ENCODE results near the gene UBAP2L.

Gene UBAP2L

GRCh38 chr1:154181944-154182343 lies 38.8 kb upstream of the UBAP2L start:
- H3K36me3 ChIP-seq (ENCODE audit: insufficient read depth) = peaks cover 4% of the 10 kb centered on the region; the same call in 1 of the 2 replicates
- TF ChIP-seq, protein P1, sequence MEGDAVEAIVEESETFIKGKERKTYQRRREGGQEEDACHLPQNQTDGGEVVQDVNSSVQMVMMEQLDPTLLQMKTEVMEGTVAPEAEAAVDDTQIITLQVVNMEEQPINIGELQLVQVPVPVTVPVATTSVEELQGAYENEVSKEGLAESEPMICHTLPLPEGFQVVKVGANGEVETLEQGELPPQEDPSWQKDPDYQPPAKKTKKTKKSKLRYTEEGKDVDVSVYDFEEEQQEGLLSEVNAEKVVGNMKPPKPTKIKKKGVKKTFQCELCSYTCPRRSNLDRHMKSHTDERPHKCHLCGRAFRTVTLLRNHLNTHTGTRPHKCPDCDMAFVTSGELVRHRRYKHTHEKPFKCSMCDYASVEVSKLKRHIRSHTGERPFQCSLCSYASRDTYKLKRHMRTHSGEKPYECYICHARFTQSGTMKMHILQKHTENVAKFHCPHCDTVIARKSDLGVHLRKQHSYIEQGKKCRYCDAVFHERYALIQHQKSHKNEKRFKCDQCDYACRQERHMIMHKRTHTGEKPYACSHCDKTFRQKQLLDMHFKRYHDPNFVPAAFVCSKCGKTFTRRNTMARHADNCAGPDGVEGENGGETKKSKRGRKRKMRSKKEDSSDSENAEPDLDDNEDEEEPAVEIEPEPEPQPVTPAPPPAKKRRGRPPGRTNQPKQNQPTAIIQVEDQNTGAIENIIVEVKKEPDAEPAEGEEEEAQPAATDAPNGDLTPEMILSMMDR (conservative IDR thresholded peaks at IDR 0.05; ENCODE audit: low read depth, low read length) = no peak
- H3K27ac ChIP-seq = peak overlapping the region; percentile 50
- H3K4me3 ChIP-seq (IDR thresholded peaks at IDR 0.05; ENCODE audit: insufficient read depth, low read depth, low read length) = peak overlapping the region; percentile 99
- no peaks in the 10 kb centered on the region for H3K27me3 ChIP-seq (ENCODE audit: insufficient read depth, low read depth)
- peaks cover 62% of the 10 kb centered on the region for H3K79me2 ChIP-seq (ENCODE audit: insufficient read depth, low read depth)
- H3K4me2 ChIP-seq = peak overlapping the region; percentile 88
- H2AFZ ChIP-seq (ENCODE audit: low read depth) = peak overlapping the region; percentile 78; the same call in 1 of the 2 replicates
- peaks cover 75% of the 10 kb centered on the region for H3K4me1 ChIP-seq (ENCODE audit: low read depth, poor library complexity, severe bottlenecking)
- H3K9ac ChIP-seq = peak overlapping the region; percentile 53; the same call in 1 of the 2 replicates
- peaks cover 54% of the 10 kb centered on the region for H4K20me1 ChIP-seq (ENCODE audit: insufficient read depth)

DNA sequence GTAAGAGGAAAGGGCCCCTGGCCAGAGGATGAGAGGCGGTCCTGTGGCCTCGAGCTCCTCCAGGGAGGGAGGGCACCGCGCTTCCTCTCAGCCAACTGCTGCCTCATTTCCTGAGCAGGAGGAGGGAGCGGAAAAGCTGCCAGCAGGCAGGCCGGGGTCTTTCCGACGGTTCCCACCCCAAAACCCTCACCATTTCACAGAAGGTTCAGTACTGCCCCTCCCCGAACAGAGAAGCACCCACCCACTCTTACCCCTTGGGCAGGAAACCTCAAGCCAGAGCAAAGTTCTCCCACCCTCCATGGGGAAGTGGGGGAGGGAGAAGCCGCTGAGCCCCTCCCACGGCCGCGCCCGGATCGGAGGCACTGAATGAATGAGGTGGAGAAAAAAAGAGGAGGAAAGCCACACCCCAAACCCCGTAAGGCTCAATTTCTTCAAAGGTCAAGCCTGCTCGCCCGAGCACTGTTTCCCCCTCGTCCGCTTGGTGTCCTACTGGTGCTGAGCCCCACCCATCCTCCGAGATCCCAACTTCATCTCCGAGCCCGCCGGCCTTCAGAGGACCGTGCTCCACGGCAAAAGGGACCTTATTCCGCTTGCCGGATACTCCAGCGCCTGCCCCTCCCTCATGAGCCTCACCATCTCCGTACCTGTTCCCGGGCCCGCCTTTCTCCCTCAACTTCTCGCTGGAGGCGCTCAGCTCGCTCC lies 38.3 kb upstream of the UBAP2L start:
- H3K4me2 ChIP-seq = peak overlapping the region; percentile 88
- peaks cover 48% of the 10 kb centered on the region for H4K20me1 ChIP-seq (ENCODE audit: insufficient read depth)
- peaks cover 75% of the 10 kb centered on the region for H3K4me1 ChIP-seq (ENCODE audit: low read depth, poor library complexity, severe bottlenecking)
- H3K4me3 ChIP-seq (IDR thresholded peaks at IDR 0.05; ENCODE audit: insufficient read depth, low read depth, low read length) = peak overlapping the region; percentile 99
- H3K36me3 ChIP-seq (ENCODE audit: insufficient read depth) = peaks cover 4% of the 10 kb centered on the region; the same call in 1 of the 2 replicates
- H3K9ac ChIP-seq = peak overlapping the region; percentile 53
- peak overlapping the region; percentile 50 for H3K27ac ChIP-seq
- TF ChIP-seq, protein P1 (conservative IDR thresholded peaks at IDR 0.05; ENCODE audit: low read depth, low read length) = no peak
- peaks cover 56% of the 10 kb centered on the region for H3K79me2 ChIP-seq (ENCODE audit: insufficient read depth, low read depth)
- no peaks in the 10 kb centered on the region for H3K27me3 ChIP-seq (ENCODE audit: insufficient read depth, low read depth)
- peak overlapping the region; percentile 78 for H2AFZ ChIP-seq (ENCODE audit: low read depth)

- Histone ChIP-seq H2AFZ (ENCODE audit: low read depth) (peak overlapping the region; percentile 78), H3K79me2 (ENCODE audit: insufficient read depth, low read depth) (peaks cover 48% of the 10 kb centered on the region)
- TF ChIP-seq, protein P1 (conservative IDR thresholded peaks at IDR 0.05; ENCODE audit: low read depth, low read length) = no peak
Measured at GRCh38 chr1:154183046-154183915, 37.5 kb upstream of the UBAP2L start.

DNA sequence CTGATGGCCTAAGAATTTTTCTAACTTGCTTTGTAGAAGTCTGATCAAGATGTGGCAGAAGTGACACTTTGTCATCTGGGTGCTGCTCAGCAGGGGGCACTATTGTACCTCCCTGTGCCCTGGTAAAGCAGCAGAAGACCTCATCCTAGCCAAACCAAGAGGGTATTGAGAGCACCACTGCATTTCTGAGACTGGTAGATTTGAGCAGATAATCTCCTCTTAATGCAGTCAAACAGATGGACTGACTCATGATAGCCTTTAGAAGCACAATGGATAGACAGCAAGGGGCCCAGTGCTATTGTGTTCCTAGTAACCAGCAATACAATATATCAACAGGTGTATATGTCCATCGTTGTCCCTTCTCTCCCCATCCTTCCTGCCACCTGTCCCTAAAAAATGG lies 34.6 kb upstream of the UBAP2L start:
- Histone ChIP-seq H3K36me3 (ENCODE audit: insufficient read depth) (no peaks in the 10 kb centered on the region), H3K27me3 (ENCODE audit: insufficient read depth, low read depth) (no peaks in the 10 kb centered on the region; the same call in 1 of the 2 replicates), H4K20me1 (ENCODE audit: insufficient read depth) (peaks cover 11% of the 10 kb centered on the region), H3K4me3 (IDR thresholded peaks at IDR 0.05; ENCODE audit: insufficient read depth, low read depth, low read length) (no peak overlapping the region), H3K79me2 (ENCODE audit: insufficient read depth, low read depth) (peaks cover 19% of the 10 kb centered on the region), H3K4me1 (ENCODE audit: low read depth, poor library complexity, severe bottlenecking) (peaks cover 41% of the 10 kb centered on the region), H3K4me2 (no peak overlapping the region), H2AFZ (ENCODE audit: low read depth) (no peak overlapping the region), H3K27ac (no peak overlapping the region), H3K9ac (no peak overlapping the region)
- TF ChIP-seq, protein P1 (conservative IDR thresholded peaks at IDR 0.05; ENCODE audit: low read depth, low read length) = peak; percentile 95

More at GRCh38 chr1:154183046-154183915, 37.5 kb upstream of the UBAP2L start:
- Histone ChIP-seq H3K27ac (peak overlapping the region; percentile 50), H3K27me3 (ENCODE audit: insufficient read depth, low read depth) (no peaks in the 10 kb centered on the region), H3K4me3 (IDR thresholded peaks at IDR 0.05; ENCODE audit: insufficient read depth, low read depth, low read length) (peak overlapping the region; percentile 99), H3K36me3 (ENCODE audit: insufficient read depth) (peaks cover 4% of the 10 kb centered on the region; the same call in 1 of the 2 replicates), H4K20me1 (ENCODE audit: insufficient read depth) (peaks cover 40% of the 10 kb centered on the region), H3K4me1 (ENCODE audit: low read depth, poor library complexity, severe bottlenecking) (peaks cover 70% of the 10 kb centered on the region), H3K4me2 (peak overlapping the region; percentile 88), H3K9ac (peak overlapping the region; percentile 53)

All from KMS-11 (cell line).